DMS79 (cell line): ENCODE measurements around the gene ZBTB49.
"Not testable (repeated sequence)": the region's sequence is repeated elsewhere in the genome, so short reads cannot be mapped to it uniquely, and the experiment has no call there.

Experiments used
- DNase-seq: peaks from one replicate; lab custom pipeline; 2025; lab: John Stamatoyannopoulos, UW

ZBTB49 gene

GRCh38 chr4:4289941-4290850 is at the start of gene ZBTB49, which contains the start of gene LYAR:
ZBTB49 (plus strand) TSS chr4:4290251; CDS start chr4:4299946, 9,695 bp downstream.
LYAR (minus strand) TSS chr4:4290154; CDS start chr4:4283742, 6,412 bp downstream.
- DNase-seq = peak; percentile 57

- no peak for DNase-seq
Observed at GRCh38 chr4:4245172-4245571, 44.9 kb upstream of the ZBTB49 start.

GRCh38 chr4:4247696-4248028 is 42.4 kb upstream of the ZBTB49 start:
- DNase-seq = no peak

GRCh38 chr4:4248029-4248884 is 41.8 kb upstream of the ZBTB49 start, which contains the start of gene TMEM128:
TMEM128 (minus strand) TSS chr4:4248223; CDS start chr4:4248202, 21 bp downstream.
- DNase-seq = peak; percentile 66

- DNase-seq = no peak
Observed at GRCh38 chr4:4248885-4249203, 41.2 kb upstream of the ZBTB49 start.

GRCh38 chr4:4249342-4249741 is 40.7 kb upstream of the ZBTB49 start:
- DNase-seq = not testable (repeated sequence)

GRCh38 chr4:4249866-4250265 is 40.2 kb upstream of the ZBTB49 start:
- DNase-seq = peak; percentile 75

- no peak for DNase-seq
Observed at GRCh38 chr4:4254199-4254598, 35.9 kb upstream of the ZBTB49 start.

- DNase-seq = no peak
Observed at GRCh38 chr4:4254666-4255065, 35.4 kb upstream of the ZBTB49 start.

GRCh38 chr4:4256799-4257198 is 33.3 kb upstream of the ZBTB49 start:
- DNase-seq = no peak

- DNase-seq = not testable (repeated sequence)
Observed at GRCh38 chr4:4257705-4258104, 32.3 kb upstream of the ZBTB49 start.

GRCh38 chr4:4259484-4260100 is 30.5 kb upstream of the ZBTB49 start:
- DNase-seq = no peak

GRCh38 chr4:4260185-4260751 is 29.8 kb upstream of the ZBTB49 start:
- DNase-seq = no peak

- no peak for DNase-seq
Observed at GRCh38 chr4:4267981-4268380, 22.1 kb upstream of the ZBTB49 start.

GRCh38 chr4:4268776-4269175 is 21.3 kb upstream of the ZBTB49 start:
- no peak for DNase-seq

GRCh38 chr4:4269331-4269731 is 20.7 kb upstream of the ZBTB49 start:
- DNase-seq = no peak

- no peak for DNase-seq
Observed at GRCh38 chr4:4269856-4270255, 20.2 kb upstream of the ZBTB49 start.

GRCh38 chr4:4270529-4270928 is 19.5 kb upstream of the ZBTB49 start:
- no peak for DNase-seq

GRCh38 chr4:4271912-4272311 is 18.1 kb upstream of the ZBTB49 start:
- DNase-seq = no peak

GRCh38 chr4:4274226-4274625 is 15.8 kb upstream of the ZBTB49 start:
- no peak for DNase-seq

GRCh38 chr4:4277531-4277930 is 12.5 kb upstream of the ZBTB49 start:
- DNase-seq = no peak

- DNase-seq = no peak
Observed at GRCh38 chr4:4281787-4282186, 8.3 kb upstream of the ZBTB49 start.
